Endothelial cell (in vitro differentiated cells): ENCODE results near the gene CLMN. TPM values are rescaled to one million over a fixed set of nuclear protein-coding genes. Genes with fewer than 3 reads are reported as not detected.

Source experiments
- DNase-seq: peaks from one replicate; pipeline ENCODE4 v3.0.0; 2021; ENCODE audit warnings: low spot score
- H3K27ac Mint-ChIP-seq: one replicate; pipeline ENCODE4 v1.8.0; 2021; ENCODE audit warnings: mixed read lengths, inconsistent platforms; ENCODE audit not compliant: unreplicated experiment
- H3K27me3 Mint-ChIP-seq: one replicate; pipeline ENCODE4 v1.8.0; 2021; ENCODE audit warnings: mild to moderate bottlenecking, moderate library complexity, mixed read lengths, inconsistent platforms; ENCODE audit not compliant: unreplicated experiment
- H3K36me3 Mint-ChIP-seq: one replicate; pipeline ENCODE4 v1.8.0; 2021; ENCODE audit warnings: mild to moderate bottlenecking, low read depth, mixed read lengths, inconsistent platforms; ENCODE audit not compliant: unreplicated experiment
- H3K4me1 Mint-ChIP-seq: one replicate; pipeline ENCODE4 v1.8.0; 2021; ENCODE audit warnings: mild to moderate bottlenecking, mixed read lengths, inconsistent platforms; ENCODE audit not compliant: unreplicated experiment
- H3K4me3 Mint-ChIP-seq: one replicate; pipeline ENCODE4 v1.8.0; 2021; ENCODE audit warnings: mild to moderate bottlenecking, mixed read lengths, inconsistent platforms; ENCODE audit not compliant: unreplicated experiment
- H3K9me3 Mint-ChIP-seq: one replicate; pipeline ENCODE4 v1.8.0; 2021; ENCODE audit warnings: mixed read lengths, inconsistent platforms; ENCODE audit not compliant: unreplicated experiment
- total RNA-seq: library from RNA; stranded (reverse); fragmentation: NEBNext Ultra II Directional; extraction: Animal tissue kit (Norgen Biotek cat#: 25700); gene quantifications from one replicate; pipeline ENCODE4 v1.2.1, GENCODE V29; 2021; ENCODE audit not compliant: unreplicated experiment
- TF ChIP-seq, protein P1 (sequence below): fragments of 200-600 bp; sonication (generic); IDR thresholded peaks from one replicate; pipeline ENCODE4 v1.5.0; 2021; ENCODE audit warnings: antibody characterized with exemption; ENCODE audit not compliant: unreplicated experiment

Gene CLMN
- total RNA-seq, 1 donor from 2014 or later: 0.46 TPM

DNA sequence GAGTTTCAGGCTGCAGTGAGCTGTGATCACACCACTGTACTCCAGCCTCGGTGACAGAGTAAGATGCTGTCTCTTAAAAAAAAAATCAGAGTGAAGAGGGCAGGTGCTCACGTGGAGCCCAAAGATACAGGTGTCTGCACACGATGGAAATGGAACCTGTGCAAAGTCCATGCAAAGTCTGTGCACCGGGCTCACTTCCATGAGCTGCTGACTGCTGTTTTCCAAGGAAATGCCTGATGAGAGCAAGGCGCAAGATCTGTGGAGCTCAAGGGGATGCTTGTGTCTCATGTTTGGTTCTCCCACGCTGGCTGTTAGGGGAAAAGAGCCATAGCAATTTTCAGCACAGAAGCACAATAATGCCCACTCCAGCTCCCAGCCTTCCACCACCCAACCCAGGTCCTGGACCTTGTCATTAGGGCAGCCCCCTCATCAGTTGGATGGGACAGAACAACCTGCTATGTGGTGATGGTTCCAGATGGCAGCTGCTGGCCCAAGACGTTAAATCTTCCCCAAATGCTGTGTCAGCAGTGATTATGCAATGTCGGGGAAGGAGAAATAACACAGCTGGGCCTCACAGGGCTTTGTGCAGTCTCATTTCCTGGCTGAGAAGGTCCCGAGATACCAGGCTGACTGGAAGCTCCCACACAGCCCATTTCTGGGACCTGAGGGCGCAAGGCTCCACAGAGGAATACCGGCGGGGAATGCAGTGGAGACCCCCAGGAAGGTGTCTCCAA, 134.5 kb downstream of the CLMN start:
- peaks cover 4% of the 10 kb centered on the region for H3K27me3 Mint-ChIP-seq
- no peak for DNase-seq
- no peak overlapping the region for H3K4me3 Mint-ChIP-seq
- no peaks in the 10 kb centered on the region for H3K36me3 Mint-ChIP-seq
- H3K4me1 Mint-ChIP-seq: peaks cover 18% of the 10 kb centered on the region
- H3K9me3 Mint-ChIP-seq: no peaks in the 10 kb centered on the region
- TF ChIP-seq, protein P1, sequence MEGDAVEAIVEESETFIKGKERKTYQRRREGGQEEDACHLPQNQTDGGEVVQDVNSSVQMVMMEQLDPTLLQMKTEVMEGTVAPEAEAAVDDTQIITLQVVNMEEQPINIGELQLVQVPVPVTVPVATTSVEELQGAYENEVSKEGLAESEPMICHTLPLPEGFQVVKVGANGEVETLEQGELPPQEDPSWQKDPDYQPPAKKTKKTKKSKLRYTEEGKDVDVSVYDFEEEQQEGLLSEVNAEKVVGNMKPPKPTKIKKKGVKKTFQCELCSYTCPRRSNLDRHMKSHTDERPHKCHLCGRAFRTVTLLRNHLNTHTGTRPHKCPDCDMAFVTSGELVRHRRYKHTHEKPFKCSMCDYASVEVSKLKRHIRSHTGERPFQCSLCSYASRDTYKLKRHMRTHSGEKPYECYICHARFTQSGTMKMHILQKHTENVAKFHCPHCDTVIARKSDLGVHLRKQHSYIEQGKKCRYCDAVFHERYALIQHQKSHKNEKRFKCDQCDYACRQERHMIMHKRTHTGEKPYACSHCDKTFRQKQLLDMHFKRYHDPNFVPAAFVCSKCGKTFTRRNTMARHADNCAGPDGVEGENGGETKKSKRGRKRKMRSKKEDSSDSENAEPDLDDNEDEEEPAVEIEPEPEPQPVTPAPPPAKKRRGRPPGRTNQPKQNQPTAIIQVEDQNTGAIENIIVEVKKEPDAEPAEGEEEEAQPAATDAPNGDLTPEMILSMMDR: no peak
- no peak overlapping the region for H3K27ac Mint-ChIP-seq

- H3K4me1 Mint-ChIP-seq: peaks cover 18% of the 10 kb centered on the region
- no peak overlapping the region for H3K27ac Mint-ChIP-seq
- H3K4me3 Mint-ChIP-seq: no peak overlapping the region
- TF ChIP-seq, protein P1: no peak
- H3K36me3 Mint-ChIP-seq: no peaks in the 10 kb centered on the region
- no peak for DNase-seq
- H3K27me3 Mint-ChIP-seq: peaks cover 4% of the 10 kb centered on the region
- H3K9me3 Mint-ChIP-seq: no peaks in the 10 kb centered on the region
Observed at GRCh38 chr14:95184413-95184790, 135.3 kb downstream of the CLMN start.

DNA sequence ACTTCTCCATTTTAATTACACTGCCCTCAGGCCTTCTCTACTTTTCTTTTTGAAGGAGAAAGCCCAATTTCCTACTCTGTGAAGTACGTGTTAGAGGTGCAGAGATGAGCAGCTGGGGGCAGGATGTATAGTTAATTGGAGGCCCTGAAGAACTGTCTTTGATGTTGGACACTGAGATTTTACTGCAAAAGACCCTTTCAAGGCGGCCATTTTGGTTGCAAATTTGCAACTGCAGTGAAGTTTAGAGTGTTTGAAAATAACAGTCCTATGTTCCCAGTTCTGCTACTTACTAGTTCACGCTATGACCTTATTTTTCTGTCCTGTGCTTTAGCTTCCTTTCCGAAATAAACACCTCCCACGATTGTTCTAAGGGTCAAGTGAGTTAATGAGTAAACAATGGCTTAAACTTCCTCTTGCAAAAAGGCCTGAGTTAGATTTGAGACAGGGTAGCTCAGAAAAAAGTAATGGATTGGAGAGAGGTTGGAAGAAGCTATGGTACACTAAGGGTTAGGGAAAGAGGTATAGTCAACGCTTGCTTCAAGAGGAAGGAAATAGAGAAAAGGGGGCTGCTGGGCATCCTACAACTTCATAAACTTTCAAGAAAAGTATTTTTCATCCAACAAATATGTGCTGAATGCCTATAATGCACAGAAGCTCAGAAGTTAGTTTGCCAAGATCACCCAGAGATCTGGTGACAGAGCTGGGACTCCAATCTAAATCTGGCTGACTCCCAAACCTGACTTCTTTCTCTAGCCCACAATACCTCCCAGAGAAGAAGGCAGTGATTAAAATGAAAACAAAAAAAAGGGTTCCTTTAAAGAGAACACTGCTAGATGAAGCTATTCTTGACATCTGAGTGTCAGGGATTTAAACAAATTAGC, 135.9 kb downstream of the CLMN start:
- no peaks in the 10 kb centered on the region for H3K36me3 Mint-ChIP-seq
- H3K4me1 Mint-ChIP-seq: peaks cover 18% of the 10 kb centered on the region
- peaks cover 4% of the 10 kb centered on the region for H3K27me3 Mint-ChIP-seq
- no peak for DNase-seq
- H3K9me3 Mint-ChIP-seq: no peaks in the 10 kb centered on the region
- peak overlapping the region; percentile 38 for H3K27ac Mint-ChIP-seq
- H3K4me3 Mint-ChIP-seq: peak overlapping the region; percentile 8
- TF ChIP-seq, protein P1: no peak

DNA sequence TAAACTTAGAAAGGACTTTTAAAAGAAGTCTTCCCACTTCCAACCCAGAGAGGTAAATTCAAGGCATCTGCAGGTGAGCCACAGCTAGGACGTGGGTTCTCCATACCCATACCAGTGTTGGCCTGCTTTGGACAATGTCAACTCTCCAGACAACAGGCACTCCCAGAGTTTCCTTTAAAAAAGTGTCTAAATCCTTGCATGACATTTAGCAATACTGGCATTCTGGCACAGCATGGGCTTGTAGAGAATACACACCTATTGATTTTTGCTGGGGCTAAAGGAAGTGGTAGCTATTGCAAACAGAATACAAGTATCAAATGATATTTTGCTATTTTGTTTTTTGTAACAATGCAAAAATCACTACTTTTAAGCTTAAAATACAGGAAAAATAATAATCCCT, 136.6 kb downstream of the CLMN start:
- peaks cover 4% of the 10 kb centered on the region for H3K27me3 Mint-ChIP-seq
- DNase-seq: no peak
- H3K4me1 Mint-ChIP-seq: peaks cover 18% of the 10 kb centered on the region
- H3K27ac Mint-ChIP-seq: no peak overlapping the region
- H3K4me3 Mint-ChIP-seq: no peak overlapping the region
- H3K36me3 Mint-ChIP-seq: no peaks in the 10 kb centered on the region
- TF ChIP-seq, protein P1: no peak
- no peaks in the 10 kb centered on the region for H3K9me3 Mint-ChIP-seq

DNA sequence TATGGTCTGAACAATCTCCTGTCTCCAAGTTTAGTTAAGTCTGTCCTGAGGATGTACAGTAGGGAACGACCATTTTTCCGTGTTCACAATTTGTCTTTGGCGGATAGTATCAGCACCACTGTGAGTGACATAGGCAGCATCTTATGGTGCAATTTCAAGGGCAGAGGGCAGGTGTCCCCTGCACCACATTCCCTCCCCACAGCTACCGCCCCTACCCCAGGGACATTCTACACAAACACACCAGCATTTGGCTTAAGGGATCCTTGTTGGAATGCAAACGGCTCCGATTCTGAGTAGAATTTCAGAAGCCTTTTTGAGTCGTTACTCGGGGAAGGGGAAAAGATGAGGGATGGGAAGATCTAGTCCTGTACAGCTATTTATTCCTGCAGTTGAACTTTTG, 137.3 kb downstream of the CLMN start:
- DNase-seq: no peak
- no peaks in the 10 kb centered on the region for H3K36me3 Mint-ChIP-seq
- TF ChIP-seq, protein P1: no peak
- H3K4me1 Mint-ChIP-seq: peaks cover 18% of the 10 kb centered on the region
- H3K27ac Mint-ChIP-seq: no peak overlapping the region
- H3K4me3 Mint-ChIP-seq: no peak overlapping the region
- no peaks in the 10 kb centered on the region for H3K9me3 Mint-ChIP-seq
- peaks cover 4% of the 10 kb centered on the region for H3K27me3 Mint-ChIP-seq
